GM12872 (cell line): ENCODE results near the gene IKZF3.

ENCODE experiments used
- TF ChIP-seq, protein P1 (sequence below): IDR thresholded peaks from 3 replicates; pipeline ENCODE4 v1.5.1; 2011; ENCODE audit warnings: low read depth, mild to moderate bottlenecking, low read length, moderate library complexity; ENCODE audit not compliant: insufficient read depth

IKZF3 gene

GRCh38 chr17:39793301-39793872 lies 70.7 kb downstream of the IKZF3 start:
- TF ChIP-seq, protein P1, sequence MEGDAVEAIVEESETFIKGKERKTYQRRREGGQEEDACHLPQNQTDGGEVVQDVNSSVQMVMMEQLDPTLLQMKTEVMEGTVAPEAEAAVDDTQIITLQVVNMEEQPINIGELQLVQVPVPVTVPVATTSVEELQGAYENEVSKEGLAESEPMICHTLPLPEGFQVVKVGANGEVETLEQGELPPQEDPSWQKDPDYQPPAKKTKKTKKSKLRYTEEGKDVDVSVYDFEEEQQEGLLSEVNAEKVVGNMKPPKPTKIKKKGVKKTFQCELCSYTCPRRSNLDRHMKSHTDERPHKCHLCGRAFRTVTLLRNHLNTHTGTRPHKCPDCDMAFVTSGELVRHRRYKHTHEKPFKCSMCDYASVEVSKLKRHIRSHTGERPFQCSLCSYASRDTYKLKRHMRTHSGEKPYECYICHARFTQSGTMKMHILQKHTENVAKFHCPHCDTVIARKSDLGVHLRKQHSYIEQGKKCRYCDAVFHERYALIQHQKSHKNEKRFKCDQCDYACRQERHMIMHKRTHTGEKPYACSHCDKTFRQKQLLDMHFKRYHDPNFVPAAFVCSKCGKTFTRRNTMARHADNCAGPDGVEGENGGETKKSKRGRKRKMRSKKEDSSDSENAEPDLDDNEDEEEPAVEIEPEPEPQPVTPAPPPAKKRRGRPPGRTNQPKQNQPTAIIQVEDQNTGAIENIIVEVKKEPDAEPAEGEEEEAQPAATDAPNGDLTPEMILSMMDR = no peak

GRCh38 chr17:39792526-39793221 lies 71.4 kb downstream of the IKZF3 start:
- TF ChIP-seq, protein P1 = no peak

GRCh38 chr17:39791111-39791992 lies 72.8 kb downstream of the IKZF3 start:
- TF ChIP-seq, protein P1 = no peak

DNA sequence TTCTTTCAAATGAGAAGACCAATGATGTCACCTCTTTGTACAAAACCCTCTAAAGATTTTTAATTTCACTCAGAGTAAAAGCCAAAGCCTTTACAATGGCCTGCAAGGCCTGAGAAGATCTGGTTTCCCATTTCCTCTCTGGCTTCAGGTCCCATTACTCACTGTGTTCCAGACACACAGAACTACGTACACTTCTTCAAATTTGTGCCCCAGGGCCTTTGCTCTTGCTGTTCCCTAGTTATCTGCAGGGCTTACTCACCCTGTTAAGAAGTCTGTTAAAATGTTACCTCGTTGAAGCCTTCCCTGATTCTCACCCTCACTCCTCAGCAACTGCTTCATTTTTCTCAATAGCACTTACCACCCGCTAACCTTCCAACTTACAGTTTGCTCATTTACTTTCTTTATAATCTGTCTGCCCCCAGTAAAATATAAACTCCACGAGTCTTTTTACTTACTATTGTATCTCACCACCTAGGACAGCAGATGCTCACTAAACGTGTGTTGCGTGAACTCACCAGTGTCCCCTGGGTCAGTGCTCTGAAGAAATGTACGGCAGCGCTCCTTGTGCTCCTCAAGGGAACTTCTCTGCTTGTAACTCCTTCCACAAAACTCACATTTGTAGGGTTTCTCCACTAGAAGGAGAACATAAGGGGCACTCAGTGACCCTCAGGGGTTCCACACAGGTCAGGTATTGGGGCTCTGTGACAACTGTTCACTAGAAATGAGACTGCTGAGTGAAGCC lies 76.2 kb downstream of the IKZF3 start:
- TF ChIP-seq, protein P1 = no peak

GRCh38 chr17:39787041-39787440 lies 77.1 kb downstream of the IKZF3 start:
- TF ChIP-seq, protein P1 = no peak

DNA sequence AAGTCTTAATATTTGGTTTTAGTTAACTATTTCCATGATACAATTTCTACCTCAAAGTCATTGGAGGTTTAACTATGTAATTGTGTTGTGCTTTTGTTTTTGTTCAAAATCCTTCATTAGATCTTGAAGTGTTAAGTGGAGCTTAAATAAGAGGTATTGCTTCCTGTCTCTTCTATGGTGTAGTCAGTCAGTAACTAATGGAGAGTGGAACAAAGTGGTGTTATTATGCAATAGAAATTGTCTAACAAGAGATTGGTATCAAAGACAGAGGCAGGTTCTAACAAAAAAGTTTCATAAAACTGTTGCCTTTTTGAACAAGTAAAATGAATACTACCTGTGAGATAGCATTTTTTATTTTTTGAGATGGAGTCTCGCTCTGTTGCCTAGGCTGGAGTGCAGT lies 81.1 kb downstream of the IKZF3 start:
- TF ChIP-seq, protein P1 = no peak

GRCh38 chr17:39782481-39782880 lies 81.6 kb downstream of the IKZF3 start:
- TF ChIP-seq, protein P1 = no peak
